ENCODE measurements around the gene GDPD5. TPM values are rescaled to one million over a fixed set of nuclear protein-coding genes. Genes with fewer than 3 reads are reported as not detected.

The GDPD5 gene
- total RNA-seq, 1 donor from 2014 or later, result 2.1 TPM

DNA sequence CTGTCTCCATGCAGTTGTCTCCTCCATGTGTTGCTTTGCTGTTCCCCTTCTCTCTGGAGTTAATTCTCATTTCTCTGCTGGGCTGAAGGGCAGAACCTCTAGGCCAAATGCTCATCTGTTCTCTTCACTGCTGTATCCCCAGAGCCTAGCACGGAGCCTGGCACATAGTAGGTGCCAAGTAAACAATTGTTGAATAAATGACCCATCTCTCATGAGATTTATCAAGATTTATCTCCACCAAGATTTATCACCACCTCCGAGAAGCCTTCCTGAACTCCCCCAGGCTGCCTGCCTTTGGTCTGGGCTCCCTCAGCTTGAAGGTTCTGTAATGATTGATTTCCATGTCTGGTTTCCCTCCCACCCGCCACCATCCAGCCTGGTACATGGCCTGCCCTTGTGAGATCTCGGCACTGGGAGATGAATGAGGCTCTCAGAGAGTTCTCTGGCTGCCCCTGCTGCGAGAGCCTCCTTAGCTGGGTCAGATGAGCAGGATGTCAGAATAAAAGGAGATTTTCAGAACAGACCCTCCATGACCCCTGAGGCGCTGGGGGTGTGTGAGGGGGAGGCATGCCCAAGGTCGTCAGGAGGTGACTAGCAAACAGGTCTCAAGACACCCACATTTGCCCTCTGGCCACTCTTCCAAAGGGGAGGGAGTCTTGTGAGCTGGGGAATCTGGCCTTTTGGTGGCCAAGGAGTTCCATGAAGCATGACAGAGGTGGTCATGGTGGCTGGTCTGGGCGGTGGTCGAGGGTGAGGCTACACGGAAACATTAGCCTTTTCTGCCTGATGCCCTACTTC is 2.4 kb upstream of the GDPD5 start:
- H3K27me3 ChIP-seq (ENCODE audit: control insufficient read depth, insufficient read depth, low read length), result peaks cover 6% of the 10 kb centered on the region
- FAIRE-seq, result no peak
- TF ChIP-seq, protein P1, sequence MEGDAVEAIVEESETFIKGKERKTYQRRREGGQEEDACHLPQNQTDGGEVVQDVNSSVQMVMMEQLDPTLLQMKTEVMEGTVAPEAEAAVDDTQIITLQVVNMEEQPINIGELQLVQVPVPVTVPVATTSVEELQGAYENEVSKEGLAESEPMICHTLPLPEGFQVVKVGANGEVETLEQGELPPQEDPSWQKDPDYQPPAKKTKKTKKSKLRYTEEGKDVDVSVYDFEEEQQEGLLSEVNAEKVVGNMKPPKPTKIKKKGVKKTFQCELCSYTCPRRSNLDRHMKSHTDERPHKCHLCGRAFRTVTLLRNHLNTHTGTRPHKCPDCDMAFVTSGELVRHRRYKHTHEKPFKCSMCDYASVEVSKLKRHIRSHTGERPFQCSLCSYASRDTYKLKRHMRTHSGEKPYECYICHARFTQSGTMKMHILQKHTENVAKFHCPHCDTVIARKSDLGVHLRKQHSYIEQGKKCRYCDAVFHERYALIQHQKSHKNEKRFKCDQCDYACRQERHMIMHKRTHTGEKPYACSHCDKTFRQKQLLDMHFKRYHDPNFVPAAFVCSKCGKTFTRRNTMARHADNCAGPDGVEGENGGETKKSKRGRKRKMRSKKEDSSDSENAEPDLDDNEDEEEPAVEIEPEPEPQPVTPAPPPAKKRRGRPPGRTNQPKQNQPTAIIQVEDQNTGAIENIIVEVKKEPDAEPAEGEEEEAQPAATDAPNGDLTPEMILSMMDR (IDR thresholded peaks at IDR 0.05; ENCODE audit: insufficient read depth, low read length, severe bottlenecking), result no peak

DNA sequence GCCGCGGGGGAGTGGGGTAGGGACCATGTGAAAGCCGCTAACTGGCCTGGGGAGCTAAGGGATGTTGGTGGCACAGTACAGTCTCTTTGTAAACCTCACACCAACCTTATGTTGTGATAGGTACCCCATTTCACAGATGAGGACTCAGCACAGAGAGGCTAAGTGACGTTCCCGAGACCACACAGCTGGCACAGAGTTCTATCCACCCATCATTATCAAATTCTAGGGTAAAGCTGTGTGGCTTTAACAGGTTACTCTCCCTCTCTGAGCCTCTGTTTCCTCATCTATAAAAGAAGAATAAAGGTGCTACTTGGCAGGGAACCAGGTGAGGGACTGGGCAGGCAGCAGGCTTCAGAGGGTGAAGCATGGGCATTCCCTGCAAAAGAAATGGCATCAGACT is 1.4 kb upstream of the GDPD5 start:
- H3K27me3 ChIP-seq (ENCODE audit: control insufficient read depth, insufficient read depth, low read length), result peaks cover 6% of the 10 kb centered on the region
- TF ChIP-seq, protein P1 (IDR thresholded peaks at IDR 0.05; ENCODE audit: insufficient read depth, low read length, severe bottlenecking), result no peak
- H3K4me3 ChIP-seq (ENCODE audit: low read depth, low read length), result no peak overlapping the region
- FAIRE-seq (peak; percentile 50), DNase-seq (ENCODE audit: low read depth) (no peak)
- H3K36me3 ChIP-seq (ENCODE audit: control insufficient read depth, insufficient read depth, low read length), result no peaks in the 10 kb centered on the region

More for the DNA sequence above, 2.4 kb upstream of the GDPD5 start:
- H3K36me3 ChIP-seq (ENCODE audit: control insufficient read depth, insufficient read depth, low read length), result no peaks in the 10 kb centered on the region
- no peak overlapping the region for H3K4me3 ChIP-seq (ENCODE audit: low read depth, low read length)
- no peak for DNase-seq (ENCODE audit: low read depth)

DNA sequence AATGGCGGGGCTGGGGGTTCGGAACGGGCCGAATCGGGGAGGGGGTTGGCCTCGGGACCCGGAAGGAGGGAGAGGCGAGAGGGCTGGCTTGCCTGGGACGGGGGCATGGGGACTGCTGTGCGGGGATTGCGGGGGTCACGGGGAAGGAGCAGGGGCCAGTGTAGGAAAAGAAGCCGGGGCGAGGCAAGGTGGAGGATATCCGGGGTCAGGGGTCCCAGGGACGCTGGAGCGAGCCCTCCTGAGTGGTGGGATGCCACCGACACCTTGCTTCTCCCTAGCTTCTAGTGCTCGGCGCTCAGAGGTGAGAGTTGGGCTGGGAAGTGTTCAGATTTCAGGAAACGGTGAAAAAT is 426 bp upstream of the GDPD5 start:
- FAIRE-seq (no peak), DNase-seq (ENCODE audit: low read depth) (no peak)
- H3K36me3 ChIP-seq (ENCODE audit: control insufficient read depth, insufficient read depth, low read length), result no peaks in the 10 kb centered on the region
- TF ChIP-seq, protein P1 (IDR thresholded peaks at IDR 0.05; ENCODE audit: insufficient read depth, low read length, severe bottlenecking), result no peak
- peaks cover 6% of the 10 kb centered on the region for H3K27me3 ChIP-seq (ENCODE audit: control insufficient read depth, insufficient read depth, low read length)
- peak overlapping the region; percentile 46 for H3K4me3 ChIP-seq (ENCODE audit: low read depth, low read length)

DNA sequence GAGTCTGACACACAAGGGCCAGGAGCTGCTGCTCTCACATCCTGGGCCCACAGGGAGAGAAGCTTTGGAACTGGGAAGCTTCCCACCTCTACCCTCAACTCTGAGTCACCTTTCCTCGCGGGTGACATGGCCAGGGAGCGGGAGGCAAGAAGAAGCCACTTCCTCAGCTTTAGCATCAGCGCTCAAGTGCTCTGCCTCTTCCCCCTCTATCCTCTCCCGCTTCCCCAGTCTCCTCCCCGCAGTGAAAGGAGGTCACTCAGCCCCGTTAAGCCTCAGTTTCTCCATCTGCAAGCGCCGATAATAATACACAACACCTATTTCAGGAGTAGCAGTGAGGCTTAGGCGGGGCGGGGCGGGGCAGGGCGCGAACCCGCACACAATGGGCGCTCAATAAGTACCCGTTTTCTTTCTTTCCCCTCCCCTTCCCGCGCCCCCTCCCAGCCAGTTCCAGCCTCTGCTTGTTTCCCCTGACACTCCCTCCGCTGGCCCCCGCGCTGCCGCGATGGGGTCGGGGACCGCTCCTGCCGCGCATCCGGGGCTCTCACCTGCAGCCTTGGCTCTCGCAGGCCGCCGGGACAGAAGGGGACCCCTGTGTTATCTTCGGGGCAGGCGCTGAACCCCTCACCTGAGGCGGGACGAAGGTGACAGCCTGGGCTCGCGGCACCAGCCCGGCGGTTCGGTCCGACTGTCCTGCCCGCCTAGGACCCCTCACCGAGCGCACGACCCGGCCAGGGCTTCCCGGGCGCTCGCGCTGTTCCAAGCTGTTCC is 892 bp downstream of the GDPD5 start:
- DNase-seq (ENCODE audit: low read depth), result no peak
- Histone ChIP-seq H3K4me3 (ENCODE audit: low read depth, low read length) (peak overlapping the region; percentile 46), H3K27me3 (ENCODE audit: control insufficient read depth, insufficient read depth, low read length) (peaks cover 6% of the 10 kb centered on the region), H3K36me3 (ENCODE audit: control insufficient read depth, insufficient read depth, low read length) (no peaks in the 10 kb centered on the region)
- no peak for FAIRE-seq
- TF ChIP-seq, protein P1 (IDR thresholded peaks at IDR 0.05; ENCODE audit: insufficient read depth, low read length, severe bottlenecking), result no peak

DNA sequence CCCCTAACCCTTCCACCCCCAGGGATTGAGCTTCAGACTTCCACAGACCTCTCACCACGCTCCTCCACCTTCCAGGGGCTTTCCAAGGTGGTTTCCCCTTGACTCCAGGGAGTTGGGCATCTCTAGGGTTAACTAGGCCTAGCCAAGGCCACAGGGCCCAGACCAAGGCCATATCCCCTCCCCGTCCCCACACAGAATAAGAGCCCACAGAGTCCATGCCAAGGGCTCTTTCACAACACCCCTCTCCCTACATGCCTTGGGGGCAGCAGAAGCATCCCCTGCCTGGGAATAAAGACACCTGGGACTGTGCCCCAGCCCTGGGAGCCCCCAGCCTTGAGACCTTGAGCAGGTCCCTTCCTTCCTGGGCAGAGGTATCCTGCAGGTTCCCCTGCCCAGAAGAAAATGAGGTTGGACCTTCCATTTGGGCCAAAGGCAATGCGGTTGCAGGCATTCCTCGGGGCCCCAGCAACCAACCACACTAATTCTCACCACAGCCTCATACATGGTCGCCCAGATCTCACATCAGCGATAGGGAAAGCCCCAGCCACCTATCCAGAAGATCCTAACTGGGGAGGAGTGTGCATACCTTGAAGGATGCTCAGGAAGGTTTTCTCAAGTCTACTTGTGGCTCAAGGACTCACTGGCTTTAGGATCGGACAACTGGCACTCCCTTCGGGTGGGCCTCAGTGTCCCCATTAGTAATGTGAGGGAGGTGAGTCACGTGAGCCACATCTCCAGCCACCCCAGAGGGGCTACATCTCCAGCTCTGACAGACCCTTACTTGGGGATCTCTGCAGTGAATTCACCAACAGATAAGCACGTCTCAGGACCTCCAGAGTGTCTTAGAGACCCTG is 1.7 kb downstream of the GDPD5 start:
- H3K36me3 ChIP-seq (ENCODE audit: control insufficient read depth, insufficient read depth, low read length), result no peaks in the 10 kb centered on the region
- FAIRE-seq (no peak), DNase-seq (ENCODE audit: low read depth) (no peak)
- TF ChIP-seq, protein P1 (IDR thresholded peaks at IDR 0.05; ENCODE audit: insufficient read depth, low read length, severe bottlenecking), result no peak
- H3K4me3 ChIP-seq (ENCODE audit: low read depth, low read length), result no peak overlapping the region
- peaks cover 6% of the 10 kb centered on the region for H3K27me3 ChIP-seq (ENCODE audit: control insufficient read depth, insufficient read depth, low read length)
